K562 (cell line): ENCODE measurements around the gene DIRAS1. TPM values are rescaled to one million over a fixed set of nuclear protein-coding genes. Genes with fewer than 3 reads are reported as not detected.

ENCODE experiments used
- ATAC-seq: fragments of 200-7000 bp; cut with Tn5 transposase; 3 replicates; pipeline ENCODE4 v1.9.1; 2020; ENCODE audit warnings: moderate library complexity
- BruUV-seq: library from RNA; stranded (reverse); fragments of 400-500 nt; replicated peaks from 2 replicates; lab custom pipeline; 2021; lab: Mats Ljungman, UMichigan
- CTCF ChIA-PET: fragments of 300-600 bp; formaldehyde crosslinking; extraction: SDS; loops from one replicate; lab custom pipeline; 2021; ENCODE audit warnings: low intra/inter-chr PET ratio; lab: Yijun Ruan, JAX
- POLR2A ChIA-PET: fragments of 300-600, 350-650 bp; sonication (Branson Sonifier 250); formaldehyde crosslinking; extraction: SDS; loops from one replicate; lab custom pipeline; 2021; ENCODE audit warnings: antibody characterized with exemption, inconsistent platforms; lab: Yijun Ruan, JAX
- DNase-seq, 4 experiments: peaks; one replicate each; pipeline versions ENCODE4 v3.0.0 to v3.0.0-alpha.2; 2011 to 2018; ENCODE audit warnings: low spot score in 3 of 4, mixed read lengths in 3 of 4; ENCODE audit errors: extremely low read depth in 1 of 4
- FAIRE-seq: peaks from 2 replicates; lab custom pipeline; 2011; peaks lifted over from hg19 to GRCh38; lab: Jason Lieb, UNC
- H2AFZ ChIP-seq: 2 replicates; pipeline ENCODE4 v1.6.0; 2011; ENCODE audit warnings: low read depth, low read length, control low read depth, inconsistent platforms
- H3K27ac ChIP-seq: fragments of 200-600 bp; 3 replicates; pipeline ENCODE4 v1.8.0; 2011; ENCODE audit warnings: low read depth, mild to moderate bottlenecking, control low read depth, inconsistent platforms, low read length, moderate library complexity, mixed read lengths; ENCODE audit errors: extremely low read depth
- H3K27me3 ChIP-seq, 2 experiments: fragments of 300-600 bp in 1 of 2; 2 replicates in 1 of 2; 3 replicates in 1 of 2; pipeline versions ENCODE4 v1.6.0 to v1.8.0; 2011; ENCODE audit warnings: inconsistent platforms in 2 of 2, low read length in 2 of 2, mild to moderate bottlenecking in 1 of 2, mixed read lengths in 1 of 2, moderate library complexity in 1 of 2; ENCODE audit not compliant: control insufficient read depth in 2 of 2, insufficient read depth in 2 of 2
- H3K36me3 ChIP-seq: fragments of 300-600 bp; 3 replicates; pipeline ENCODE4 v1.8.0; 2011; ENCODE audit warnings: mild to moderate bottlenecking, low read length, inconsistent platforms; ENCODE audit not compliant: control insufficient read depth, insufficient read depth
- H3K4me1 ChIP-seq, 2 experiments: fragments of 200-600 bp in 1 of 2; replicated peaks in 1 of 2; 2 replicates in 1 of 2; 3 replicates in 1 of 2; pipeline versions ENCODE4 v1.5.1 to v1.8.0; 2011; ENCODE audit warnings: inconsistent platforms in 2 of 2, low read length in 2 of 2, mild to moderate bottlenecking in 1 of 2, mixed read lengths in 1 of 2, moderate library complexity in 1 of 2; ENCODE audit not compliant: control insufficient read depth in 2 of 2, insufficient read depth in 2 of 2
- H3K4me2 ChIP-seq: 2 replicates; pipeline ENCODE4 v1.6.1; 2011; ENCODE audit warnings: low read length, control low read depth, inconsistent platforms, mixed read lengths; ENCODE audit not compliant: insufficient read depth
- H3K4me3 ChIP-seq: fragments of 200-600 bp; sonication (generic), shearing (Covaris generic); 2 replicates; pipeline ENCODE4 v1.5.1; 2016; ENCODE audit warnings: control low read depth, inconsistent platforms
- H3K79me2 ChIP-seq: fragments of 200-600 bp; 3 replicates; pipeline ENCODE4 v1.8.0; 2011; ENCODE audit warnings: low read length, inconsistent platforms; ENCODE audit not compliant: control insufficient read depth, insufficient read depth
- H3K9ac ChIP-seq, 2 experiments: 2 replicates each; pipeline versions ENCODE4 v1.6.0 to v1.6.1; 2011; ENCODE audit warnings: low read depth in 2 of 2, low read length in 2 of 2, control low read depth in 1 of 2, inconsistent platforms in 1 of 2, mild to moderate bottlenecking in 1 of 2, mixed read lengths in 1 of 2; ENCODE audit not compliant: insufficient read depth in 1 of 2
- H3K9me1 ChIP-seq: one replicate; pipeline ENCODE4 v1.6.0; 2011; ENCODE audit warnings: inconsistent platforms, mild to moderate bottlenecking, low read length, moderate library complexity; ENCODE audit not compliant: control insufficient read depth, insufficient read depth
- H3K9me3 ChIP-seq: replicated peaks from 2 replicates; pipeline ENCODE4 v1.5.1; 2011; ENCODE audit warnings: low read depth, low read length, inconsistent platforms; ENCODE audit not compliant: control insufficient read depth, insufficient read depth
- H4K20me1 ChIP-seq: replicated peaks from 2 replicates; pipeline ENCODE4 v1.6.1; 2011; ENCODE audit warnings: low read length, inconsistent platforms, mixed read lengths; ENCODE audit not compliant: control insufficient read depth, insufficient read depth
- ARID1B ChIP-seq: fragments of 450-650 bp; IDR thresholded peaks from 2 replicates; pipeline ENCODE4 v1.6.1; 2016; ENCODE audit warnings: antibody characterized with exemption, mild to moderate bottlenecking, inconsistent platforms
- CREB1 ChIP-seq, 2 experiments: sonication (generic) in 1 of 2; formaldehyde crosslinking in 1 of 2; IDR thresholded peaks; 2 replicates each; pipeline versions ENCODE4 v1.6.1 to v1.8.0; 2012 to 2022; ENCODE audit warnings: inconsistent platforms in 1 of 2, mild to moderate bottlenecking in 1 of 2, missing genetic modification reagents in 1 of 2, moderate library complexity in 1 of 2
- EP400 ChIP-seq: fragments of 450-650 bp; IDR thresholded peaks from 2 replicates; pipeline ENCODE4 v1.6.1; 2017; ENCODE audit warnings: antibody characterized with exemption, mild to moderate bottlenecking, moderate library complexity
- FOS ChIP-seq: IDR thresholded peaks from 3 replicates; pipeline ENCODE4 v1.6.1; 2011; ENCODE audit not compliant: insufficient read length; ENCODE audit errors: extremely low read depth
- FOSL1 ChIP-seq: fragments of 200-800 bp; sonication (Bioruptor generic); conservative IDR thresholded peaks from 2 replicates; pipeline ENCODE4 v1.6.1; 2016; ENCODE audit warnings: missing genetic modification characterization, missing compliant biosample characterization
- JUN ChIP-seq, 2 experiments: sonication (generic) in 1 of 2; formaldehyde crosslinking in 1 of 2; IDR thresholded peaks; 2 replicates each; pipeline versions ENCODE4 v1.6.1 to v1.8.0; 2012 to 2022; ENCODE audit warnings: borderline replicate concordance in 2 of 2, mild to moderate bottlenecking in 2 of 2, improper control_type of control experiment in 1 of 2, low read depth in 1 of 2, low read length in 1 of 2, missing genetic modification reagents in 1 of 2
- JUND ChIP-seq, 2 experiments: IDR thresholded peaks; 2 replicates in 1 of 2; 3 replicates in 1 of 2; pipeline ENCODE4 v1.6.1; 2011; ENCODE audit warnings: borderline replicate concordance in 2 of 2, low read depth in 2 of 2, low read length in 2 of 2, improper control_type of control experiment in 1 of 2, missing biosample characterization in 1 of 2, missing genetic modification characterization in 1 of 2, missing genetic modification reagents in 1 of 2
- MEIS2 ChIP-seq: fragments of 450-650 bp; IDR thresholded peaks from 2 replicates; pipeline ENCODE4 v1.6.1; 2014; ENCODE audit warnings: mild to moderate bottlenecking; ENCODE audit not compliant: partially characterized antibody
- MTA1 ChIP-seq: fragments of 450-650 bp; IDR thresholded peaks from 2 replicates; pipeline ENCODE4 v1.6.1; 2017; ENCODE audit warnings: borderline replicate concordance
- MTA3 ChIP-seq: fragments of 450-650 bp; formaldehyde crosslinking; IDR thresholded peaks from 2 replicates; pipeline ENCODE4 v1.6.1; 2017; ENCODE audit warnings: mild to moderate bottlenecking, borderline replicate concordance
- NCOA1 ChIP-seq: fragments of 450-650 bp; IDR thresholded peaks from 2 replicates; pipeline ENCODE4 v1.6.1; 2016; ENCODE audit warnings: low read depth
- NCOR1 ChIP-seq: fragments of 450-650 bp; IDR thresholded peaks from 2 replicates; pipeline ENCODE4 v1.6.1; 2016; ENCODE audit warnings: mild to moderate bottlenecking, moderate library complexity
- PKNOX1 ChIP-seq: fragments of 450-650 bp; IDR thresholded peaks from 2 replicates; pipeline ENCODE4 v1.6.1; 2016
- POU5F1 ChIP-seq: fragments of 150-350 bp; IDR thresholded peaks from 2 replicates; pipeline ENCODE4 v1.6.1; 2014; ENCODE audit warnings: borderline replicate concordance, low read length, low read depth, mild to moderate bottlenecking; ENCODE audit not compliant: partially characterized antibody
- SMARCA4 ChIP-seq: fragments of 450-650 bp; IDR thresholded peaks from 2 replicates; pipeline ENCODE4 v1.6.1; 2016
- ZBTB12 ChIP-seq: fragments of 250-450 bp; sonication (Bioruptor Pico); IDR thresholded peaks from 2 replicates; pipeline ENCODE4 v1.4.0; 2020
- ZEB2 ChIP-seq: fragments of 450-650 bp; IDR thresholded peaks from 2 replicates; pipeline ENCODE4 v1.6.1; 2016
- ZNF507 ChIP-seq: conservative IDR thresholded peaks from 2 replicates; pipeline ENCODE4 v1.6.1; 2017; ENCODE audit warnings: missing genetic modification characterization, missing compliant biosample characterization
- ZNF764 ChIP-seq: fragments of 250-450 bp; sonication (Bioruptor Pico); IDR thresholded peaks from 2 replicates; pipeline ENCODE4 v1.4.0; 2020; ENCODE audit warnings: low read depth, mild to moderate bottlenecking, moderate library complexity
- WGBS: fragments of 100-300 bp; shearing (Covaris generic); methylation state at CpG from one replicate; pipeline ENCODE4 v1.1.6; 2016; ENCODE audit warnings: low coverage, mixed read lengths; ENCODE audit not compliant: insufficient coverage; ENCODE audit errors: missing lambda C conversion rate; 5-methylcytosine and 5-hydroxymethylcytosine counted together
- in situ Hi-C: fragments of 300-500 bp; cut with MboI; formaldehyde crosslinking; loops from 4 replicates; pipeline ENCODE4 v1.15.0; 2018; ENCODE audit warnings: inconsistent platforms, mixed read lengths
- intact Hi-C: fragments of 100-400 bp; cut with micrococcal nuclease; formaldehyde crosslinking; loops from 2 replicates; pipeline ENCODE4 v1.14.2; 2022
- polyA plus RNA-seq, 8 experiments: library from polyadenylated mRNA; depleted of rRNA in 4 of 8; stranded (reverse) in 5 of 8; unstranded in 3 of 8; fragments of >200 nt; fragmentation: Nextera tagmentation in 2 of 8; fragmentation: Illumina TruSeq in 1 of 8; extraction: Ambion mirVana in 2 of 8; extraction: Trizol in 1 of 8; gene quantifications; 2 replicates each; pipeline versions ENCODE4 v1.2.1 to v1.2.3, GENCODE V29; 2011 to 2014; ENCODE audit warnings: inconsistent platforms in 1 of 8, missing spikeins in 1 of 8
- total RNA-seq, 7 experiments: library from RNA; depleted of rRNA in 6 of 7; stranded (reverse); fragments of >200 nt in 6 of 7; fragmentation: Illumina TruSeq in 2 of 7; extraction: Trizol in 2 of 7; gene quantifications; 2 replicates each; pipeline versions ENCODE4 v1.2.1 to v1.2.3, GENCODE V29; 2011 to 2021; ENCODE audit warnings: low replicate concordance in 1 of 7

DIRAS1 gene
- total and polyA plus RNA-seq, 9 of the 15 experiments (the other 6 are each of a cell fraction or from before 2014, with no cell fraction given): 0.11 to 12.0 (median 2.9) TPM

- H3K9me1 ChIP-seq: no peaks in the 10 kb centered on the region
- H3K4me1 ChIP-seq: no peaks in the 10 kb centered on the region; a peak in 2 of 5 replicates
- ChIA-PET POLR2A (interaction anchor here (0.6 kb wide), 1 partner anchor 12 kb away, joined by 3 read pairs; no protein-coding TSS in a partner anchor), CTCF (no interaction called here)
- H4K20me1 ChIP-seq: no peaks in the 10 kb centered on the region
- H3K4me2 ChIP-seq: no peak overlapping the region
- H2AFZ ChIP-seq: no peak overlapping the region; the same call in 1 of the 2 replicates
- in situ Hi-C loops (no loop called here), intact Hi-C loops (no loop called here)
- no peak overlapping the region for H3K27ac ChIP-seq
- H3K9me3 ChIP-seq: 0 out of 2 replicates have a peak, but pooled peaks cover 4% of the 10 kb centered on the region
- ATAC-seq (peak; percentile 49; the same call in 2 of the 3 replicates), DNase-seq (peak in 3 of 4 experiments; percentile 38 to 53 (median 51)), FAIRE-seq (peak; percentile 89)
- BruUV-seq: no TSS peak
- H3K36me3 ChIP-seq: no peaks in the 10 kb centered on the region
- H3K27me3 ChIP-seq: peaks cover 4 to 15% of the 10 kb centered on the region in 2 experiments; a peak in 3 of 5 replicates
- no peaks in the 10 kb centered on the region for H3K79me2 ChIP-seq
- H3K4me3 ChIP-seq: no peak overlapping the region
- 8% methylated on average over 17 of the region's 17 CpGs for WGBS
- peak overlapping the region in 1 of 2 experiments; percentile 26; a peak in 1 of 4 replicates for H3K9ac ChIP-seq
- peak; percentile 55 for TF ChIP-seq ARID1B
- TF ChIP-seq POU5F1: no peak
- TF ChIP-seq NCOR1: no peak
- TF ChIP-seq JUN (IDR thresholded peaks at IDR 0.05; ENCODE audit: borderline replicate concordance, low read depth, low read length): peak; percentile 82
- TF ChIP-seq JUN (CRISPR knock-in tag; IDR thresholded peaks at IDR 0.05; ENCODE audit: borderline replicate concordance): no peak
- peak; percentile 28; the same call in 1 of the 2 replicates for TF ChIP-seq PKNOX1
- peak; percentile 78 for TF ChIP-seq JUND (IDR thresholded peaks at IDR 0.05; ENCODE audit: borderline replicate concordance, low read depth, low read length)
- TF ChIP-seq JUND (tag; IDR thresholded peaks at IDR 0.05; ENCODE audit: borderline replicate concordance, low read depth, low read length): peak; percentile 68; the same call in 1 of the 3 replicates
- peak; percentile 89 for TF ChIP-seq CREB1 (IDR thresholded peaks at IDR 0.05)
- TF ChIP-seq CREB1 (CRISPR knock-in tag; IDR thresholded peaks at IDR 0.05): peak; percentile 90
- TF ChIP-seq MEIS2: peak; percentile 4
- 0 out of 2 replicates have a peak, but pooled peaks have one; percentile 30 for TF ChIP-seq MTA3
- TF ChIP-seq ZNF764: no peak
- TF ChIP-seq FOSL1 (tag): peak; percentile 92
- no peak for TF ChIP-seq EP400
- peak; percentile 51; the same call in 1 of the 2 replicates for TF ChIP-seq SMARCA4
- 0 out of 2 replicates have a peak, but pooled peaks have one; percentile 54 for TF ChIP-seq NCOA1
- 0 out of 2 replicates have a peak, but pooled peaks have one; percentile 11 for TF ChIP-seq MTA1
- peak; percentile 49; the same call in 1 of the 2 replicates for TF ChIP-seq ZEB2
- peak; percentile 2 for TF ChIP-seq FOS
- TF ChIP-seq ZNF507: no peak
- peak; percentile 47; the same call in 1 of the 2 replicates for TF ChIP-seq ZBTB12 (CRISPR knock-in tag)
These were observed 9.8 kb downstream of the DIRAS1 start for GRCh38 chr19:2711172-2711874.
